B cell (primary cell): ENCODE measurements around the gene MED31.

Source experiments
- EZH2 ChIP-seq: IDR thresholded peaks from 2 replicates; pipeline ENCODE4 v1.6.1; 2012; ENCODE audit warnings: borderline replicate concordance, low read depth, mild to moderate bottlenecking, moderate library complexity, low read length; ENCODE audit not compliant: insufficient read depth, poor library complexity, severe bottlenecking
- TF ChIP-seq, protein P1 (sequence below): fragments of 200-600 bp; IDR thresholded peaks from one replicate; pipeline ENCODE4 v1.8.0; 2022; ENCODE audit warnings: antibody characterized with exemption, mild to moderate bottlenecking

DNA sequence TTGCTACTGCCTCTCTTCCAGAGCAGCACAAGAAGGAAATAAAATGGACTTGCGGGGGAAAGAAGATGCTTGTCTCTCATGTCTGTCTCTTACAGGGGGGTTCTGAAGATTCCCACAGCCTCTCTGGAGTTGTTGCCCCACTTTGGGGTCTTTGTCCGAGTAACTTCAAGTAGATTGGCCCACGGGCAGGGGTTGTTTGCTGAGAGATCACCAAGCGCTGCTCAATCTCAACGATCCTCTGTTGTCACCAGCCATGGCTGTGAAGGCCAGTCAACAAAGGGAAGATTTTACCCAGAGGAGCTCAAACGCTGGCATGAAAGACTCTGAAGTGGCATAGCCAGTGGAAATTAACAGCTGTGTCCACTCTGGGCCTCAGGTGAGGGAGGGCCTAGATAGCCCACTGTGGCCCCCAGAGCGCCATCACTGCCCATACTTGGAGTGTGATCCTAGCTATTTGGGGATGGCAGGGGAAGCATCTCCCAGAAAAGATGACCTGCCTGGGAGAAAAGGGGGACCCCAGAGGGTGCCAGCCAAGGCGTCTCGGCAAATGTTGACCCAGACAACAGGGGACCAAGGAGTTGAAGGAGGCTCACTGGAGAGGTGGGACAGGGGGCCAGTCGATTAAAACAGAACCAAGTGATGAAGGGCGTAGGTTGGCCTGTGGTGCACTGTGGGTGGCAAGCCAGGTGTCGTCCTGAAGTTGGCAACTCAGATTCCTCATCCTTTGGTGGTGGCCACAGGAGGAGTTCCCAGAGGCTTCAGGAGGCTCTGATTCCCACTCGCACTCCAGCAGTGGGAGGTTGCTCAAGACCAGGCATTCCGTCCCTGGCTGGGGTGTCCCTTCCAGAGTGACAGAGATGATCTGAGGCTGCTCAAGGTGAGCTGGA, 33.7 kb upstream of the MED31 start:
- TF ChIP-seq, protein P1, sequence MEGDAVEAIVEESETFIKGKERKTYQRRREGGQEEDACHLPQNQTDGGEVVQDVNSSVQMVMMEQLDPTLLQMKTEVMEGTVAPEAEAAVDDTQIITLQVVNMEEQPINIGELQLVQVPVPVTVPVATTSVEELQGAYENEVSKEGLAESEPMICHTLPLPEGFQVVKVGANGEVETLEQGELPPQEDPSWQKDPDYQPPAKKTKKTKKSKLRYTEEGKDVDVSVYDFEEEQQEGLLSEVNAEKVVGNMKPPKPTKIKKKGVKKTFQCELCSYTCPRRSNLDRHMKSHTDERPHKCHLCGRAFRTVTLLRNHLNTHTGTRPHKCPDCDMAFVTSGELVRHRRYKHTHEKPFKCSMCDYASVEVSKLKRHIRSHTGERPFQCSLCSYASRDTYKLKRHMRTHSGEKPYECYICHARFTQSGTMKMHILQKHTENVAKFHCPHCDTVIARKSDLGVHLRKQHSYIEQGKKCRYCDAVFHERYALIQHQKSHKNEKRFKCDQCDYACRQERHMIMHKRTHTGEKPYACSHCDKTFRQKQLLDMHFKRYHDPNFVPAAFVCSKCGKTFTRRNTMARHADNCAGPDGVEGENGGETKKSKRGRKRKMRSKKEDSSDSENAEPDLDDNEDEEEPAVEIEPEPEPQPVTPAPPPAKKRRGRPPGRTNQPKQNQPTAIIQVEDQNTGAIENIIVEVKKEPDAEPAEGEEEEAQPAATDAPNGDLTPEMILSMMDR, result no peak
- TF ChIP-seq EZH2, result no peak
